Fibroblast of the aortic adventitia (primary cell): ENCODE results near the gene CCDC7. TPM values are rescaled to one million over a fixed set of nuclear protein-coding genes. Genes with fewer than 3 reads are reported as not detected.
"Not testable (repeated sequence)": the region's sequence is repeated elsewhere in the genome, so short reads cannot be mapped to it uniquely, and the experiment has no call there.

Source experiments
- DNase-seq: peaks from one replicate; pipeline ENCODE4 v3.0.0-alpha.2; 2010; ENCODE audit warnings: low read depth
- H3K4me3 ChIP-seq: 2 replicates; pipeline ENCODE4 v1.5.1; 2011; ENCODE audit warnings: low read depth, mild to moderate bottlenecking, control low read depth, low read length, moderate library complexity
- total RNA-seq: library from RNA; depleted of rRNA; stranded (reverse); fragments of >200 nt; gene quantifications from 2 replicates; pipeline ENCODE4 v1.2.3, GENCODE V29; 2012; ENCODE audit warnings: low replicate concordance
- TF ChIP-seq, protein P1 (sequence below): IDR thresholded peaks from 2 replicates; pipeline ENCODE4 v1.5.1; 2011; ENCODE audit warnings: mild to moderate bottlenecking, low read length, control low read depth, inconsistent platforms; ENCODE audit not compliant: insufficient read depth

CCDC7 gene
- 15.4 and 15.8 TPM in 2 replicates for total RNA-seq

DNA sequence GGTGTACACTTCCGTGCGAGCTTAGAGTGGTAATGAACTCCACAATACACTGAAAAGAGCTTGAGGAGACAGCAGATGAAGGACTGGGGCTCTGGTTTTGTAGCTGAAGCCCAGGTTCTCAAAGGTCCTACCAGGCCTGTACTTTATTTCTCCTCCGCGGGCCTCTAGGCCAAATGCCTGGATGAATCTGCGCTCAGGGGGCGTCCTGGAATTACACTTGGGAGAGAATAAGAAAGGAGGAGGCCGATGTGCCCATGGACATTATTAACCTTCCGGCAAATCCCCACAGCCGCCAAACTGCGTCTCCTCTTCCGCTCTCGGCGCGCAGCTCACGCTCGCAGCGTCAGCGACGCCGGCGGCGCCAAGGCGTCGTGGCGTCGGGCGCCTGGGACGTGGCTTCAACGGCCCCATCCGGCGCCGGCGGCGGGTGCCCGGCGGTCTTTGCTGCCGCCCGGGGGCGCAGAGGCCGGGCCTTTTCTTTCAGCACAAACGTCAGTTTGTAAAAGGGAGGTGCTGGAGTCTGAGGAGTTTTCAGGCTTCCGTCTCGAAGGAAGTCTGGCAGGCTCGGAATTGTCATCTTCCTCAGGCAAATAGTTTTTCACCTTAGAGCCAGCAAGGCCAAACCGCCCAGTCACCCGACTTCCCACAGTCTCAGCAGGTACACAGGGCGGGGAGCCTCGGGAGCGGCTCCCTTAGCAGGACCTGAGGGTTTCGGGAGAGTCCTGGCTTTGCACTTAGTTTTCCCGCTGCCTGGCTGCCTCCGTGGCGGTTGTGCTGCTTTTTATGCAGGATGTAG lies at the start of gene CCDC7:
Gene CCDC7, plus strand, starts transcription at position 401 of the 796 bp plus-strand sequence. CDS start 5,503 bp downstream, outside the sequence.
- peak; percentile 87 for DNase-seq
- H3K4me3 ChIP-seq = peak within 1 kb of the TSS; percentile 86
- TF ChIP-seq, protein P1, sequence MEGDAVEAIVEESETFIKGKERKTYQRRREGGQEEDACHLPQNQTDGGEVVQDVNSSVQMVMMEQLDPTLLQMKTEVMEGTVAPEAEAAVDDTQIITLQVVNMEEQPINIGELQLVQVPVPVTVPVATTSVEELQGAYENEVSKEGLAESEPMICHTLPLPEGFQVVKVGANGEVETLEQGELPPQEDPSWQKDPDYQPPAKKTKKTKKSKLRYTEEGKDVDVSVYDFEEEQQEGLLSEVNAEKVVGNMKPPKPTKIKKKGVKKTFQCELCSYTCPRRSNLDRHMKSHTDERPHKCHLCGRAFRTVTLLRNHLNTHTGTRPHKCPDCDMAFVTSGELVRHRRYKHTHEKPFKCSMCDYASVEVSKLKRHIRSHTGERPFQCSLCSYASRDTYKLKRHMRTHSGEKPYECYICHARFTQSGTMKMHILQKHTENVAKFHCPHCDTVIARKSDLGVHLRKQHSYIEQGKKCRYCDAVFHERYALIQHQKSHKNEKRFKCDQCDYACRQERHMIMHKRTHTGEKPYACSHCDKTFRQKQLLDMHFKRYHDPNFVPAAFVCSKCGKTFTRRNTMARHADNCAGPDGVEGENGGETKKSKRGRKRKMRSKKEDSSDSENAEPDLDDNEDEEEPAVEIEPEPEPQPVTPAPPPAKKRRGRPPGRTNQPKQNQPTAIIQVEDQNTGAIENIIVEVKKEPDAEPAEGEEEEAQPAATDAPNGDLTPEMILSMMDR = peak; percentile 33

DNA sequence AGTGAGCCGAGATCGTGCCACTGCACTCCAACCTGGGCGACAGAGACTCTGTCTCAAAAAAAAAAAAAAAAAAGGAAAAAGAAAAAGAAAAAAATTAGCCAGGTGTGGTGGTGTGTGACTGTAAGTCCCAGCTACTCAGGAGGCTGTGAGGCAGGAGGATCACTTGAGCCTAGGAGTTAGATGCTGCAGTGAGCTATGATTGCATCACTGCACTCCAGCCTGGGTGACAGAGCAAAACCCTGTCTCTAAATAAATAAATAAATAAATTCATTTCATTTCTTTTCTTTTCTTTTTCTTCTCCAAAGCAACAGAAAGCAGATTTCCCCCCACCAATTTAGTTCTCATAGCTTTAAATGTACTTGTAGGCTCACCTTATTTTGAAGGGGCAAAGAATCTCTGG lies 48.8 kb upstream of the CCDC7 start:
- DNase-seq, H3K4me3 ChIP-seq: not testable (repeated sequence)

DNA sequence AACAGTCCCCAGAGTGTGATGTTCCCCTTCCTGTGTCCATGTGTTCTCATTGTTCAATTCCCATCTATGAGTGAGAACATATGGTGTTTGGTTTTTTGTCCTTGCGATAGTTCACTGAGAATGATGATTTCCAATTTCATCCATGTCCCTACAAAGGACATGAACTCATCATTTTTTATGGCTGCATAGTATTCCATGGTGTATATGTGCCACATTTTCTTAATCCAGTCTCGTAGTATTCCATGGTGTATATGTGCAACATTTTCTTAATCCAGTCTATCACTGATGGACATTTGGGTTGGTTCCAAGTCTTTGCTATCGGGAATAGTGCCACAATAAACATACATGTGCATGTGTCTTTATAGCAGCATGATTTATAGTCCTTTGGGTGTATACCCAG lies 46.2 kb upstream of the CCDC7 start:
- H3K4me3 ChIP-seq, DNase-seq: not testable (repeated sequence)

DNA sequence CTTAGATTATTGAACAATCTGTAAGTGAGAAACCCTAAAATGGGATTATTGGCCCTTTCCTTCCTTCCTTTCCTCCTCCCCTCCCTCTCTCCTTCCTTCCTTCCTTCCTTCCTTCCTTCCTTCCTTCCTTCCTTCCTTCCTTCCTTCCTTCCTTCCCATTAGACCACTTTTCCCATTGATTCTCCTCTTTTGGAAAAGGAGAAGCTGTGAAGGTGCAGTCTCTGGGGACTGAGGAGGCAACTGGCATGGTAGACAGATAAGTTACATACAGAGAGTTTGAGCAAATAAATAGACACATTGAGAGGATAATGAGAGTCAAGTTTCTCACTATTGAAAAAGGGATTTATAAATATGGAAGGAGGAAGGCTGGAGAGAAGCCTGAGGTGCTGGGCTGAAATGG lies 45.0 kb upstream of the CCDC7 start:
- H3K4me3 ChIP-seq = no peak overlapping the region
- DNase-seq = no peak
- TF ChIP-seq, protein P1 = no peak

DNA sequence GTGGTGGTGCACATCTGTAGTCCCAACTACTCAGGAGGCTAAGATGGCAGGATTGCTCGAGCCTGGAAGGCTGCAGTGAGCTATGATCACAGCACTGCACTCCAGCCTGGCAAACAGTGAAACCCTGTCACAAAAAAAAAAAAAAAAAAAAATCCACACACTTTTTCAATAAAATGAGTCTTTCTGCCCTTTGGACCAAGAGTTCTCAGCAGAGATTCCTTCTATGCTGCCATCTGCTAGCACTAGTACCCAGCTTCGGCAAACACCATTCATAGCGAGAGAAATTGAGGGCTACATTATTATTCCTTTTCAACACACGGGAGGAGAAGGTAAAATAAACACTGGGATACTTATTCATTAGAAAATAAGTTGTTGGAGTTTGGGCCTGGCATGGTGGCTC lies 43.4 kb upstream of the CCDC7 start:
- TF ChIP-seq, protein P1 = no peak
- no peak overlapping the region for H3K4me3 ChIP-seq

DNA sequence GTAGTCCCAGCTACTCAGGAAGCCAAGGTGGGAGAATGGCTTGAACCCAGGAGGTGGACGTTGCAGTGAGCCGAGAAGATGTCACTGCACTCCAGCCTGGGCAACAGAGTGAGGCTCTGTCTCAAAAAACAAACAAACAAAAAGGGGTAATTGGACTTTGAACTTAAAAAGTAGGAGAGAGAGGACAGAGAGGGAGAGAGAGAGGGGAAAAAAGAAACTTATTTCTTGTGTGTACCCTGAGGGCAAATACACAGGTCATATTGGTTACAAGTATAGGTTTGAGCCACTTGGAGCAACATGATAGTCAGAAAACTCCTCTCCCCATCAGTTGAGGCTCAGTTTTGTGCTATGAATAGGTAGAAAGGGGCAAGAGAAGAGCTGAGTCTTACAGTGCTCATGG lies 42.8 kb upstream of the CCDC7 start:
- TF ChIP-seq, protein P1 = no peak
- DNase-seq = no peak
- H3K4me3 ChIP-seq = no peak overlapping the region

More for the DNA sequence above, 43.4 kb upstream of the CCDC7 start:
- DNase-seq = no peak

DNA sequence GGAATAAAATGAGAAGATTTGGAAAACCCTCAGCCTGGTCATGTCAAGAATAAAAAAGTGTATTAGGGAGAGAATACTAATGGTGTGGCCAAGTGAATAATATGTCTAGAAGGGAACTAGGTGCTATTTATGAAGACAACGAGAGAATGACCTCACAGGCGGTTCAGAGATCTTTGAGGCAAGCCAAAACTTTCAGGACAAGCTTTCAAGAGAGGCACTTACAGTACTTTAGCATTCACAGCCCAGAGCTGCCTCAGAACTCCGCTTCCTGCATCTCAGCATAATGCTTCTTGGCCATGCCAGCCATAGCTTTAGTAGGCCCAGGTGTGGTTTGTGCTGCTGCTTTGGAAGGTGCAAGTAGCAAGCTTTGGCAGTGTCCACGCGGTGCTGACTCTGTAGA lies 37.2 kb upstream of the CCDC7 start:
- no peak overlapping the region for H3K4me3 ChIP-seq
- TF ChIP-seq, protein P1 = no peak
- no peak for DNase-seq

DNA sequence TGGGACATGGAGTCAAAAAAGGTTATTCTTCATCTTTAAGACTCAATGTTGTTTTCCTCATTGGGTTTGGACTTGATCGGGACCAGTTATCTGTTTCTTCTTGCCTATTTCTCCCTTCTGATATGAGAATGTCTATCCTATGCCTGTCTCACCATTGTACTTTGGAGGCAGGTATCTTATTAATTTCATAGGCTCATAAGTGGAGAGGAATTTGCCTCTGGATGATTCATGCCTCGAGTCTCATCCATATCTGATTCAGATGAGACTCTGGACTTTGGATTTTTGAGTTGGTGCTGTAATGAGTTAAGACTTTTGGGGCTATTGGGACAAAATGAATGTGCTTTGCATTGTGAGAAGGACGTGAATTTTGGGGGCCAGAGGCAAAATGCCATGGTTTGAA lies 36.2 kb upstream of the CCDC7 start:
- no peak for DNase-seq
- TF ChIP-seq, protein P1 = no peak
- H3K4me3 ChIP-seq = no peak overlapping the region
